Measurements from ENCODE around the gene CTXN1.
"Not testable (repeated sequence)": the region's sequence is repeated elsewhere in the genome, so short reads cannot be mapped to it uniquely, and the experiment has no call there.

Gene CTXN1

GRCh38 chr19:7919610-7920518 is 6.1 kb downstream of the CTXN1 start, which contains the start of gene SNAPC2:
Gene SNAPC2 (plus strand): TSS chr19:7920338. CDS start chr19:7920367, 29 bp downstream.
- Histone ChIP-seq H3K36me3 (ENCODE audit: insufficient read depth) (no peaks in the 10 kb centered on the region), H3K79me2 (ENCODE audit: insufficient read depth, low read depth) (no peaks in the 10 kb centered on the region), H4K20me1 (ENCODE audit: insufficient read depth) (no peaks in the 10 kb centered on the region), H3K4me2 (peak within 1 kb of the TSS; percentile 81), H3K27me3 (ENCODE audit: insufficient read depth, low read depth) (peaks cover 27% of the 10 kb centered on the region), H2AFZ (ENCODE audit: low read depth) (peak within 1 kb of the TSS; percentile 92), H3K27ac (0 out of 2 replicates have a peak within 1 kb of the TSS, but pooled peaks have one; percentile 35), H3K4me1 (ENCODE audit: low read depth, poor library complexity, severe bottlenecking) (peaks cover 14% of the 10 kb centered on the region), H3K4me3 (IDR thresholded peaks at IDR 0.05; ENCODE audit: insufficient read depth, low read depth, low read length) (no peak within 1 kb of the TSS), H3K9ac (no peak within 1 kb of the TSS; the same call in 1 of the 2 replicates)
- no peak for TF ChIP-seq CTCF (conservative IDR thresholded peaks at IDR 0.05; ENCODE audit: low read depth, low read length)

GRCh38 chr19:7918615-7919421 is 7.1 kb downstream of the CTXN1 start:
- TF ChIP-seq CTCF (conservative IDR thresholded peaks at IDR 0.05; ENCODE audit: low read depth, low read length) = no peak
- H3K27me3 ChIP-seq (ENCODE audit: insufficient read depth, low read depth) = peaks cover 27% of the 10 kb centered on the region
- no peaks in the 10 kb centered on the region for H3K79me2 ChIP-seq (ENCODE audit: insufficient read depth, low read depth)
- no peak overlapping the region for H3K9ac ChIP-seq
- H3K27ac ChIP-seq = no peak overlapping the region
- peak overlapping the region; percentile 81; the same call in 1 of the 2 replicates for H3K4me2 ChIP-seq
- H2AFZ ChIP-seq (ENCODE audit: low read depth) = no peak overlapping the region
- H3K4me3 ChIP-seq (IDR thresholded peaks at IDR 0.05; ENCODE audit: insufficient read depth, low read depth, low read length) = no peak overlapping the region
- H3K4me1 ChIP-seq (ENCODE audit: low read depth, poor library complexity, severe bottlenecking) = peaks cover 14% of the 10 kb centered on the region
- no peaks in the 10 kb centered on the region for H4K20me1 ChIP-seq (ENCODE audit: insufficient read depth)
- no peaks in the 10 kb centered on the region for H3K36me3 ChIP-seq (ENCODE audit: insufficient read depth)

GRCh38 chr19:7918062-7918614 is 7.8 kb downstream of the CTXN1 start:
- not testable (repeated sequence) for H3K9ac ChIP-seq; H4K20me1 ChIP-seq (ENCODE audit: insufficient read depth); H3K79me2 ChIP-seq (ENCODE audit: insufficient read depth, low read depth); H3K36me3 ChIP-seq (ENCODE audit: insufficient read depth); H3K4me3 ChIP-seq (IDR thresholded peaks at IDR 0.05; ENCODE audit: insufficient read depth, low read depth, low read length); H3K27ac ChIP-seq
- 0 out of 2 replicates have a peak overlapping the region, but pooled peaks have one; percentile 21 for H3K4me2 ChIP-seq
- peaks cover 27% of the 10 kb centered on the region for H3K27me3 ChIP-seq (ENCODE audit: insufficient read depth, low read depth)
- peaks cover 14% of the 10 kb centered on the region for H3K4me1 ChIP-seq (ENCODE audit: low read depth, poor library complexity, severe bottlenecking)
- H2AFZ ChIP-seq (ENCODE audit: low read depth) = peak overlapping the region; percentile 48; the same call in 1 of the 2 replicates

- Histone ChIP-seq H2AFZ (ENCODE audit: low read depth) (peak overlapping the region; percentile 48), H3K36me3 (ENCODE audit: insufficient read depth) (no peaks in the 10 kb centered on the region), H3K27ac (no peak overlapping the region), H3K27me3 (ENCODE audit: insufficient read depth, low read depth) (peaks cover 27% of the 10 kb centered on the region), H3K4me1 (ENCODE audit: low read depth, poor library complexity, severe bottlenecking) (peaks cover 14% of the 10 kb centered on the region), H4K20me1 (ENCODE audit: insufficient read depth) (no peaks in the 10 kb centered on the region), H3K9ac (no peak overlapping the region), H3K4me3 (IDR thresholded peaks at IDR 0.05; ENCODE audit: insufficient read depth, low read depth, low read length) (no peak overlapping the region), H3K79me2 (ENCODE audit: insufficient read depth, low read depth) (no peaks in the 10 kb centered on the region), H3K4me2 (peak overlapping the region; percentile 48; the same call in 1 of the 2 replicates)
- TF ChIP-seq CTCF (conservative IDR thresholded peaks at IDR 0.05; ENCODE audit: low read depth, low read length) = no peak
These were observed 8.5 kb downstream of the CTXN1 start for GRCh38 chr19:7917267-7918061.
